ENCODE measurements around the gene BIRC6.

BIRC6 gene

GRCh38 chr2:32617599-32618189 is 260.9 kb downstream of the BIRC6 start:
- peaks cover 57% of the 10 kb centered on the region; the same call in 1 of the 2 replicates for H3K36me3 ChIP-seq (ENCODE audit: insufficient read depth, low read length)
- no peaks in the 10 kb centered on the region for H3K4me1 ChIP-seq (ENCODE audit: insufficient read depth, low read length, poor library complexity, severe bottlenecking)
- no peaks in the 10 kb centered on the region for H3K79me2 ChIP-seq (ENCODE audit: insufficient read depth, low read length)
- no peaks in the 10 kb centered on the region for H3K9me2 ChIP-seq (replicated peaks; ENCODE audit: low read depth, low read length)
- no peaks in the 10 kb centered on the region for H3K9me3 ChIP-seq (ENCODE audit: insufficient read depth, low read depth, low read length)
- no peaks in the 10 kb centered on the region for H3K27me3 ChIP-seq (ENCODE audit: insufficient read depth, low read length, poor library complexity, severe bottlenecking)
- H3K9ac ChIP-seq (ENCODE audit: low read depth, low read length, poor library complexity, severe bottlenecking): no peak overlapping the region
- TF ChIP-seq EZH2phosphoT487 (IDR thresholded peaks at IDR 0.05; ENCODE audit: borderline replicate concordance) (no peak), CTCF (conservative IDR thresholded peaks at IDR 0.05; ENCODE audit: low read length) (no peak)
- no peak overlapping the region for H2AFZ ChIP-seq (ENCODE audit: low read length)
- H3K4me2 ChIP-seq (ENCODE audit: low read depth, low read length, poor library complexity, severe bottlenecking): no peak overlapping the region
- no peak overlapping the region for H3K4me3 ChIP-seq (ENCODE audit: low read length, poor library complexity, severe bottlenecking)
- H4K20me1 ChIP-seq (ENCODE audit: insufficient read depth, low read length, poor library complexity, severe bottlenecking): no peaks in the 10 kb centered on the region
- no peaks in the 10 kb centered on the region for H3F3A ChIP-seq (ENCODE audit: low read depth)

GRCh38 chr2:32622570-32623310 is 265.9 kb downstream of the BIRC6 start:
- peaks cover 27% of the 10 kb centered on the region; the same call in 1 of the 2 replicates for H3K36me3 ChIP-seq (ENCODE audit: insufficient read depth, low read length)
- H3K4me1 ChIP-seq (ENCODE audit: insufficient read depth, low read length, poor library complexity, severe bottlenecking): no peaks in the 10 kb centered on the region
- no peak overlapping the region for H2AFZ ChIP-seq (ENCODE audit: low read length)
- no peaks in the 10 kb centered on the region for H3K9me3 ChIP-seq (ENCODE audit: insufficient read depth, low read depth, low read length)
- no peaks in the 10 kb centered on the region for H4K20me1 ChIP-seq (ENCODE audit: insufficient read depth, low read length, poor library complexity, severe bottlenecking)
- no peaks in the 10 kb centered on the region for H3K9me2 ChIP-seq (replicated peaks; ENCODE audit: low read depth, low read length)
- H3F3A ChIP-seq (ENCODE audit: low read depth): no peaks in the 10 kb centered on the region
- no peak overlapping the region for H3K4me2 ChIP-seq (ENCODE audit: low read depth, low read length, poor library complexity, severe bottlenecking)
- no peak overlapping the region for H3K4me3 ChIP-seq (ENCODE audit: low read length, poor library complexity, severe bottlenecking)
- no peak for TF ChIP-seq CTCF (conservative IDR thresholded peaks at IDR 0.05; ENCODE audit: low read length)
- TF ChIP-seq EZH2phosphoT487 (IDR thresholded peaks at IDR 0.05; ENCODE audit: borderline replicate concordance): no peak
- no peaks in the 10 kb centered on the region for H3K79me2 ChIP-seq (ENCODE audit: insufficient read depth, low read length)
- H3K9ac ChIP-seq (ENCODE audit: low read depth, low read length, poor library complexity, severe bottlenecking): no peak overlapping the region
- H3K27me3 ChIP-seq (ENCODE audit: insufficient read depth, low read length, poor library complexity, severe bottlenecking): no peaks in the 10 kb centered on the region

- peaks cover 21% of the 10 kb centered on the region; the same call in 1 of the 2 replicates for H3K36me3 ChIP-seq (ENCODE audit: insufficient read depth, low read length)
- TF ChIP-seq CTCF (conservative IDR thresholded peaks at IDR 0.05; ENCODE audit: low read length): no peak
- TF ChIP-seq EZH2phosphoT487 (IDR thresholded peaks at IDR 0.05; ENCODE audit: borderline replicate concordance): no peak
- no peak overlapping the region for H3K4me2 ChIP-seq (ENCODE audit: low read depth, low read length, poor library complexity, severe bottlenecking)
- H3K9me2 ChIP-seq (replicated peaks; ENCODE audit: low read depth, low read length): no peaks in the 10 kb centered on the region
- H3K27me3 ChIP-seq (ENCODE audit: insufficient read depth, low read length, poor library complexity, severe bottlenecking): no peaks in the 10 kb centered on the region
- no peaks in the 10 kb centered on the region for H3K4me1 ChIP-seq (ENCODE audit: insufficient read depth, low read length, poor library complexity, severe bottlenecking)
- no peaks in the 10 kb centered on the region for H3F3A ChIP-seq (ENCODE audit: low read depth)
- H3K79me2 ChIP-seq (ENCODE audit: insufficient read depth, low read length): no peaks in the 10 kb centered on the region
- H3K9ac ChIP-seq (ENCODE audit: low read depth, low read length, poor library complexity, severe bottlenecking): no peak overlapping the region
- no peaks in the 10 kb centered on the region for H4K20me1 ChIP-seq (ENCODE audit: insufficient read depth, low read length, poor library complexity, severe bottlenecking)
- no peaks in the 10 kb centered on the region for H3K9me3 ChIP-seq (ENCODE audit: insufficient read depth, low read depth, low read length)
- no peak overlapping the region for H2AFZ ChIP-seq (ENCODE audit: low read length)
- H3K4me3 ChIP-seq (ENCODE audit: low read length, poor library complexity, severe bottlenecking): no peak overlapping the region
Measured at GRCh38 chr2:32623311-32623706, 266.5 kb downstream of the BIRC6 start.
